Testis (tissue), 3 donors: ENCODE results near the gene TMEM151A. TPM values are rescaled to one million over a fixed set of nuclear protein-coding genes. Genes with fewer than 3 reads are reported as not detected.

Source experiments
- DNase-seq: peaks from one replicate; pipeline ENCODE4 v3.0.0-alpha.2; 2019
- H3K27ac ChIP-seq, 2 donors: fragments of 200-600 bp; sonication (generic); one replicate each; pipeline ENCODE4 v1.5.1; 2019
- H3K27me3 ChIP-seq: fragments of 200-600 bp; sonication (generic); one replicate; pipeline ENCODE4 v1.5.1; 2019
- H3K36me3 ChIP-seq: fragments of 200-600 bp; sonication (generic); one replicate; pipeline ENCODE4 v1.5.1; 2017; ENCODE audit warnings: low read depth; ENCODE audit errors: missing control alignments
- H3K4me1 ChIP-seq: fragments of 200-600 bp; sonication (generic); one replicate; pipeline ENCODE4 v1.5.1; 2019
- H3K4me3 ChIP-seq, 2 donors: fragments of 200-600 bp; sonication (generic); one replicate each; pipeline ENCODE4 v1.5.1; 2017 to 2019
- H3K9me3 ChIP-seq: fragments of 200-600 bp; sonication (generic); one replicate; pipeline ENCODE4 v1.5.1; 2017
- POLR2A ChIP-seq: fragments of 450-650 bp; IDR thresholded peaks from one replicate; pipeline ENCODE4 v1.6.1; 2017; ENCODE audit warnings: antibody characterized with exemption, mild to moderate bottlenecking, moderate library complexity
- WGBS, 2 donors: methylation state at CpG; one replicate each; pipeline ENCODE4 v1.1.5; 2018; 5-methylcytosine and 5-hydroxymethylcytosine counted together
- intact Hi-C: fragments of 100-400 bp; cut with DNase I; formaldehyde crosslinking; loops from one replicate; pipeline ENCODE4 v1.15.1; 2023; ENCODE audit warnings: low total_unique reads
- polyA plus RNA-seq: library from polyadenylated mRNA; stranded (reverse); fragments of 350-450 nt; fragmentation: Illumina TruSeq; extraction: RNeasy Lipid Tissue Mini Kit (QIAGEN cat#74804); gene quantifications from one replicate; pipeline ENCODE4 v1.2.3, GENCODE V29; 2014; ENCODE audit warnings: low read depth, low replicate concordance; ENCODE audit not compliant: insufficient read depth
- total RNA-seq, 2 donors: library from RNA; depleted of rRNA; stranded (reverse); fragments of >200 nt; gene quantifications; one replicate each; pipeline ENCODE4 v1.2.3, GENCODE V29; 2016
- TF ChIP-seq, protein P1 (sequence below), 3 experiments: fragments of 450-650 bp in 2 of 3; fragments of 200-600 bp in 1 of 3; sonication (generic) in 1 of 3; IDR thresholded peaks; one replicate each; pipeline ENCODE4 v1.5.1; 2016 to 2019; ENCODE audit warnings: antibody characterized with exemption in 3 of 3, mild to moderate bottlenecking in 2 of 3, moderate library complexity in 1 of 3

Gene TMEM151A
- total and polyA plus RNA-seq, 3 donors from 2014 or later = 0.90 to 1.7 (median 1.4) TPM

DNA sequence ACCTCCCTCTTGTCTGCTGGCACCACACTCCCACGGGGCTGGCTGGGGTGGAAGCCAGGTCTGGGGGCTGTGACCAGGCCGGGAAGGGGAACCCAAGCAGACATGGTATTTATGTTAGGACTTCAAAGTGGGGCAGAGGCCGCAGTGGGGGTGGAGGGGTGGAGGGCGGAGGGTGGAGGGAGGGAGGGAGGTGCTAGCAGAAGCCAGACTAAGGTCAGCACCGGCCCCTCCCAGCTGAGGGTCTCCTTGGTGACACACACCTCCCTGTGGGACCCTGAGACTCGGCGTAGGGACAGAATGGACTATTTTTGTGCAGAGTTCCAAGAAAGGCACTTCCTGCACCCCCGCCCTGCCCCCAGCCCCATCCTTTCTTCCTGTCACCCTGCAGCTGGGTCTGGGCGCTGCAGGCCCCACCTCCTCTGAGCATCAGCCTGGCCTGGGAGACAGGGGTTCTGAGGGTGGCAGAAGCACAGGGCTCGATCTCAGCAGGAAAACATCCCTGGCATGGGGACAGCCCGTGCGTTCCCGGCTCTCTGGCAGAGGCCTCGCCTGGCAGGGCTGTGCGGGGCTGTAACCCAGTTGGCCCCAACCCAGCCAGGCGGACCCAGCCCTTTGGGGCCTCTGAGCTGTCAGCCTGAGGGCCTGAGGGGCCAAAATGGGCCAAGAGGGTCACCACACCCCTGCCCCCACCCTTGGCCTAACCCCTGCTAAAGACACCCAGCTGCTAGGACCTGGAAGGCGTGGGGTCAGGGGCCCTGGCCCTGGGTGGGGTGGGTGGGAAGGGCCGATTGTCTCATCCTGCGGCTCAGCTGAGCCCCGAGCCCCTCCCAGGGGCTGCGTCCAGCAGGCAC, 34.8 kb downstream of the TMEM151A start:
- Histone ChIP-seq H3K4me1 (peaks cover 25% of the 10 kb centered on the region), H3K27me3 (no peaks in the 10 kb centered on the region), H3K36me3 (no peaks in the 10 kb centered on the region), H3K4me3 (no peak overlapping the region), H3K27ac (peak overlapping the region in 1 of 2 donors; percentile 53), H3K9me3 (no peaks in the 10 kb centered on the region)
- WGBS, 2 donors = 44 to 50% methylated on average over 11 to 13 of the region's 21 CpGs
- no peak for DNase-seq
- intact Hi-C loops = no loop called here
- TF ChIP-seq, protein P1, sequence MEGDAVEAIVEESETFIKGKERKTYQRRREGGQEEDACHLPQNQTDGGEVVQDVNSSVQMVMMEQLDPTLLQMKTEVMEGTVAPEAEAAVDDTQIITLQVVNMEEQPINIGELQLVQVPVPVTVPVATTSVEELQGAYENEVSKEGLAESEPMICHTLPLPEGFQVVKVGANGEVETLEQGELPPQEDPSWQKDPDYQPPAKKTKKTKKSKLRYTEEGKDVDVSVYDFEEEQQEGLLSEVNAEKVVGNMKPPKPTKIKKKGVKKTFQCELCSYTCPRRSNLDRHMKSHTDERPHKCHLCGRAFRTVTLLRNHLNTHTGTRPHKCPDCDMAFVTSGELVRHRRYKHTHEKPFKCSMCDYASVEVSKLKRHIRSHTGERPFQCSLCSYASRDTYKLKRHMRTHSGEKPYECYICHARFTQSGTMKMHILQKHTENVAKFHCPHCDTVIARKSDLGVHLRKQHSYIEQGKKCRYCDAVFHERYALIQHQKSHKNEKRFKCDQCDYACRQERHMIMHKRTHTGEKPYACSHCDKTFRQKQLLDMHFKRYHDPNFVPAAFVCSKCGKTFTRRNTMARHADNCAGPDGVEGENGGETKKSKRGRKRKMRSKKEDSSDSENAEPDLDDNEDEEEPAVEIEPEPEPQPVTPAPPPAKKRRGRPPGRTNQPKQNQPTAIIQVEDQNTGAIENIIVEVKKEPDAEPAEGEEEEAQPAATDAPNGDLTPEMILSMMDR (IDR thresholded peaks at IDR 0.05) = no peak
- TF ChIP-seq POLR2A = no peak

- Histone ChIP-seq H3K9me3 (no peaks in the 10 kb centered on the region), H3K27me3 (no peaks in the 10 kb centered on the region), H3K4me3 (no peak overlapping the region), H3K4me1 (peaks cover 23% of the 10 kb centered on the region), H3K36me3 (no peaks in the 10 kb centered on the region), H3K27ac (peak overlapping the region in 1 of 2 donors; percentile 53)
- intact Hi-C loops = no loop called here
- DNase-seq = no peak
- TF ChIP-seq POLR2A = no peak
- TF ChIP-seq, protein P1 (IDR thresholded peaks at IDR 0.05) = no peak
- WGBS, 2 donors = 79% methylated on average over 10 of the region's 10 CpGs; no CpG with 5 or more reads in 1 of the 2 donors
Measured at GRCh38 chr11:66327171-66328030, 35.7 kb downstream of the TMEM151A start.

DNA sequence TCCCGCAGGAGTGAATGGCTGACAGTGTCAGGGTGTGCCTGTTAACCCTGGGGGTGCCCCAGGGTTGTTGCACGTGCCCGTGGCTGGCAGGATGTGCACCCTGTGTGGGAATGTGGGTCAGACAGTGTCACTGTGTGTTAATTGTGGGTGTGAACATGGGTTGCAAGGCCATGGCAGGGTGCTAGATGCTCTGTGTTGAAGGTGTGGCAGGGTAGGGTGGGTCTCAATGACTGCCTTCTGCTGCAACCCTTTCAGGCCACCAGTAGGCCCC, 36.3 kb downstream of the TMEM151A start:
- Histone ChIP-seq H3K36me3 (no peaks in the 10 kb centered on the region), H3K27ac (no peak overlapping the region), H3K27me3 (no peaks in the 10 kb centered on the region), H3K9me3 (no peaks in the 10 kb centered on the region), H3K4me3 (no peak overlapping the region), H3K4me1 (peaks cover 22% of the 10 kb centered on the region)
- TF ChIP-seq, protein P1 (IDR thresholded peaks at IDR 0.05) = no peak
- TF ChIP-seq POLR2A = no peak
- WGBS, 2 donors = 74 to 100% methylated on average over 1 to 3 of the region's 3 CpGs
- DNase-seq = no peak
- intact Hi-C loops = no loop called here

DNA sequence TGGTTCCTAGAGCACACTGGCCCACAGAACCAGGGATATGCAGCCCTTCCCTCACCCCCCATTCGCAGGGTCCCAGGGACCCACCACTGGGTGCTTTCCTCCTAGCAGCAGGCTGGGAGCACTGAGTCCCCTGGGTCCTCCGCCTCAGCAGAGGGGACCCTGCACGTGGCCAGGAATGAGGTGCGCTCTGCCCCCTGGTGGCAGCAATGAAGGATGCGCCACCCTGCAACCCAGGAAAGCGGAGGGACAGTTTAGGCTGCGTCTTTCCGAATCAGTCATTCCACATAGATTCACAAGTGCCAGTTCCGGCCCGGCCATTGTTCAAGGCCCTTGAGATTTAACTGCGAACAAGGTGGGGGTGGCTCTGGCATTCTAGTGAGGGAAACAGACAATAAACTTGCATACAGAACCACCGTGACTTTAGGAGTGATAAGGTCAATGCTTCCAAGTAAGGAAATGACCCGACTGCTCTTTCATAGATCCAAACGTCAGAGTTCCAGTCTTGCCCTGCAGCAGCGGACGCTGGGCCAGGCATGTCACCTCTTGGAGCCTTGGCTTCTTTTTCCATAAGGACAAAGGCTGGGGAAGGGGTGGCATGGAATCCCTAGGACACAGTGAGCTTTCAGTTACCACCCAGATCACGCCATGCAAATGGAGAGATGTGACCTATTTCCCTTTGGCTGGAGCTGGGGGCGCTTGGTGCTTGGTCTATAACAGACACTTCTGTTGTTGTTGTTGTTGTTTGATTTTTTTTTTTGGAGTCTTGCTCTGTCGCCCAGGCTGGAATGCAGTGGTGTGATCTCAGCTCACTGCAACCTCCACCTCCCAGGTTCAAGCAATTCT, 36.8 kb downstream of the TMEM151A start:
- DNase-seq = peak; percentile 78
- WGBS, 2 donors = 23 to 44% methylated on average over 15 to 19 of the region's 19 CpGs
- no peak overlapping the region for H3K27ac ChIP-seq
- H3K36me3 ChIP-seq = no peaks in the 10 kb centered on the region
- no peak for TF ChIP-seq POLR2A
- TF ChIP-seq, protein P1 (IDR thresholded peaks at IDR 0.05) = peak; percentile 95 to 97 (median 96)
- H3K4me1 ChIP-seq = peaks cover 22% of the 10 kb centered on the region
- intact Hi-C loops = no loop called here
- H3K9me3 ChIP-seq = no peaks in the 10 kb centered on the region
- H3K27me3 ChIP-seq = no peaks in the 10 kb centered on the region
- no peak overlapping the region for H3K4me3 ChIP-seq
